ENCODE measurements around the gene MXD4. TPM values are rescaled to one million over a fixed set of nuclear protein-coding genes. Genes with fewer than 3 reads are reported as not detected.
A peak's percentile ranks its signal among the peaks of the same experiment; 100 is the strongest.

The MXD4 gene
- total and polyA plus RNA-seq, 8 donors, result 14.8 to 51.4 (median 27.4) TPM

- no peaks in the 10 kb centered on the region for H3K4me1 ChIP-seq
- no peak for ATAC-seq
- no peaks in the 10 kb centered on the region for H3K27me3 ChIP-seq
- FAIRE-seq, result no peak
- WGBS, 2 donors, result 90 to 91% methylated on average over 19 of the region's 19 CpGs
- peak in 4 of 6 donors; percentile 9 to 64 (median 18) for DNase-seq
- peaks cover 0 to 21% (median 0%) of the 10 kb centered on the region in 3 donors for H3K36me3 ChIP-seq
- intact Hi-C loops (cut with DNase I), result no loop called here
- no peaks in the 10 kb centered on the region for H3K9me3 ChIP-seq
- H3K4me3 ChIP-seq, result no peak overlapping the region
- TF ChIP-seq, protein P1, sequence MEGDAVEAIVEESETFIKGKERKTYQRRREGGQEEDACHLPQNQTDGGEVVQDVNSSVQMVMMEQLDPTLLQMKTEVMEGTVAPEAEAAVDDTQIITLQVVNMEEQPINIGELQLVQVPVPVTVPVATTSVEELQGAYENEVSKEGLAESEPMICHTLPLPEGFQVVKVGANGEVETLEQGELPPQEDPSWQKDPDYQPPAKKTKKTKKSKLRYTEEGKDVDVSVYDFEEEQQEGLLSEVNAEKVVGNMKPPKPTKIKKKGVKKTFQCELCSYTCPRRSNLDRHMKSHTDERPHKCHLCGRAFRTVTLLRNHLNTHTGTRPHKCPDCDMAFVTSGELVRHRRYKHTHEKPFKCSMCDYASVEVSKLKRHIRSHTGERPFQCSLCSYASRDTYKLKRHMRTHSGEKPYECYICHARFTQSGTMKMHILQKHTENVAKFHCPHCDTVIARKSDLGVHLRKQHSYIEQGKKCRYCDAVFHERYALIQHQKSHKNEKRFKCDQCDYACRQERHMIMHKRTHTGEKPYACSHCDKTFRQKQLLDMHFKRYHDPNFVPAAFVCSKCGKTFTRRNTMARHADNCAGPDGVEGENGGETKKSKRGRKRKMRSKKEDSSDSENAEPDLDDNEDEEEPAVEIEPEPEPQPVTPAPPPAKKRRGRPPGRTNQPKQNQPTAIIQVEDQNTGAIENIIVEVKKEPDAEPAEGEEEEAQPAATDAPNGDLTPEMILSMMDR (IDR thresholded peaks at IDR 0.05), result no peak
- H3K27ac ChIP-seq, result no peak overlapping the region
These were observed 15.4 kb downstream of the MXD4 start for GRCh38 chr4:2246384-2247127.

DNA sequence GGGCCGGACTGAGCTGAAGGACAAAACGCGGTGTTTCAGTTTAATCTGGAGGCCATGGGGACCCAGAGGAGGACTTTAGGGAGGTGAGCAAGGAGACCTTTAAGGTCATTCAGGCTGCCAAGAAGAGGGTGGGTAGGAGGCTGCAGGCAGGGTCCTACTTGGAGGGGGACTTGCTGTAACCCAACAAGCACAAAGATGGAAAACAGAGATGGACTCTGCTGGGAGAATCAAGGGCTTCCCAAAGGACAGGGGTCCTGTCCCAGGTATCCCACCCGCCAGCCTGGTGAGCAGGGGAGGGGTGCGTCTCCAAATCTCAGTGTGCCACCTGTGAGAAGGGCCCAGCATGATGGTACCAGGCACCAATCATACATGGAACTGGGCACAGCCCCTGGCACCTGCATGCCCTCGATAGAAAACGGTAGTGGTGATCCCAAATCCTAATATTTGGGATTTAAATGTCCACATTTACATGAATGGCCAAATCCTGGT, 16.1 kb downstream of the MXD4 start:
- TF ChIP-seq, protein P1 (IDR thresholded peaks at IDR 0.05), result no peak
- DNase-seq (peak in 2 of 6 donors; percentile 6 to 11), FAIRE-seq (no peak), ATAC-seq (no peak)
- WGBS, 2 donors, result 74 to 79% methylated on average over 7 of the region's 7 CpGs
- no peak overlapping the region for H3K4me3 ChIP-seq
- H3K27ac ChIP-seq, result no peak overlapping the region
- no peaks in the 10 kb centered on the region for H3K9me3 ChIP-seq
- intact Hi-C loops (cut with DNase I), result no loop called here
- peaks cover 0 to 14% (median 0%) of the 10 kb centered on the region in 3 donors for H3K36me3 ChIP-seq
- peaks cover 0 to 3% (median 0%) of the 10 kb centered on the region in 3 donors for H3K4me1 ChIP-seq
- H3K27me3 ChIP-seq, result no peaks in the 10 kb centered on the region

DNA sequence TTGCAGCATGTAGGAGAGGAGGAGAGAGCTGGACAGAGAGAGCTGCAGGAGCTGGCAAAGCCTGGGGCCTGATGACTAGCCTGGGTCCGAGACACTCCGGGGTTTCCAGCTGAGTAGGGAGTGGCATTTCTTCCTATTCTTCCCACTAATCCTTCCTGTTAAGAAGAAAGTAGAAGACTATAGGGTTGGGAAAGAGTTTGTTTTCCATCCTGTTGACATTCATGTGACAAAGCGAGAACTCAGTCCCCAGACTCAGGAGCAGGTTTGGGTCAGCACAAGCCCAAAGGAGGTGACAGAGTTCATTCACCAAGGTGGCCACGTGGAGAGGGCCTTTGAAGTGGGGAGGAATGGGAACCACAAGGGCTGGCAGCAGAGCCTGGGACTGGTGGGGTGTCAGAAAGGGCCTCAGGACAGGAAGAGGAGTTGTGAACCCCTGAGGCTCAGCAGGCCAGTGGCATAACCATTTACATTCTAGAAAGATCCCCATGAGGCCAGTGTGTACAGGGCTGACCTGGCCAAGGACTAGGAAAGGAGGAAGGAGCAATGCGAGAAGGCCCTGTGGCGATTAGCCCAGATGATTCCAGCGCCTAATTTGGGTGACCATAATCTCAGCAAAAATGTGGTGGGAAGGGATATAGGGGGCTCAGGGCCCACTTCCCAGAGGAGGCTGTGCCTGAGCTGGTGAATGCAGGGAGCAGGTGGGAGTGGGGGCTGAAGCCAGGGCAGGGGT, 16.7 kb downstream of the MXD4 start:
- H3K36me3 ChIP-seq, result peaks cover 0 to 7% (median 0%) of the 10 kb centered on the region in 3 donors
- 68 to 77% methylated on average over 7 of the region's 7 CpGs for WGBS, 2 donors
- TF ChIP-seq, protein P1 (IDR thresholded peaks at IDR 0.05), result no peak
- no peak overlapping the region for H3K4me3 ChIP-seq
- H3K27me3 ChIP-seq, result no peaks in the 10 kb centered on the region
- ATAC-seq, result no peak
- no peak overlapping the region for H3K27ac ChIP-seq
- H3K4me1 ChIP-seq, result peaks cover 0 to 9% (median 2%) of the 10 kb centered on the region in 3 donors
- DNase-seq, result peak in 1 of 6 donors; percentile 13
- intact Hi-C loops (cut with DNase I), result no loop called here
- H3K9me3 ChIP-seq, result no peaks in the 10 kb centered on the region
- no peak for FAIRE-seq

DNA sequence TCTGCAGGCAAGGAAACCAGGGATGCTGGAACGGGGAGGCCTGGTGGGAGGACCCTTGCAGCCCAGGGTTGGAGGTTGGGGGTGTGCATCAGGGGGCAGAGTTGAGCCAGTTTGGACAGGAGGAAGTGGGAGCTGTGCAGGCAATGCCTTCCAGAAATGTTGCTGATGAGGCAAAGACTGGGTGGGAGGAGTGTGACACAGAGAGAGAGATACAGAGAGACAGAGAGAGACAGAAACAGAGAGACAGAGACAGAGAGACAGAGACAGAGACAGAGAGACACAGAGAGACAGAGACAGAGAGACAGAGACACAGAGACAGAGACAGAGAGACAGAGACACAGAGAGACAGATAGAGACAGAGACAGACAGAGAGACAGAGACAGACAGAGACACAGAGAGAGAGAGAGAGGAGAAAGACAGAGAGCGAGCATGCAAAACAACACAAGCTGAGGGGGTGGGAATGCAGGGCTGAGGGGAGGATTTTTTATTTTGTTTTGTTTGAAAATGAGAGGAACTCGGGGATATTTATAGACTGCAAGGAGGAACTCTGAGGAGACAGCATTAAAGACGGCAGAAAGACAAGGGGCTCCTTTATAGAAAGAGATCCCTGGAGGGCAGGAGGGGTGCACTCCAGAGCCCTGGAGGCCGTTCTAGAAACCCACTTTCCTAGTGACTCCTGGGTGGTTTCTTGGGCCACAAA, 18.1 kb downstream of the MXD4 start:
- Histone ChIP-seq H3K36me3 (no peaks in the 10 kb centered on the region), H3K27me3 (no peaks in the 10 kb centered on the region), H3K4me1 (peaks cover 7 to 23% (median 12%) of the 10 kb centered on the region in 3 donors), H3K9me3 (no peaks in the 10 kb centered on the region), H3K27ac (peak overlapping the region in 1 of 4 donors; percentile 28), H3K4me3 (no peak overlapping the region)
- ATAC-seq (peak in 2 of 4 donors; percentile 17), DNase-seq (peak in 3 of 6 donors; percentile 12 to 60 (median 36)), FAIRE-seq (no peak)
- intact Hi-C loops (cut with DNase I), result no loop called here
- TF ChIP-seq, protein P1 (IDR thresholded peaks at IDR 0.05), result no peak
- 63 to 68% methylated on average over 5 of the region's 5 CpGs for WGBS, 2 donors
